B cell (primary cell): ENCODE results near the gene HLA-DPB1. TPM values are rescaled to one million over a fixed set of nuclear protein-coding genes. Genes with fewer than 3 reads are reported as not detected.

Experiments
- ATAC-seq: fragments of 200-7000 bp; cut with Tn5 transposase; one replicate; pipeline ENCODE4 v1.10.0; 2021; ENCODE audit warnings: low read depth, mild to moderate bottlenecking, moderate number of reproducible peaks, moderate library complexity
- CTCF ChIA-PET: fragments of 350-600 bp; sonication (Branson Sonifier 250); formaldehyde crosslinking; loops from one replicate; lab custom pipeline; 2021; ENCODE audit warnings: antibody characterized with exemption, inconsistent platforms; lab: Charles Lee
- POLR2A ChIA-PET: fragments of 350-600 bp; sonication (Branson Sonifier 250); formaldehyde crosslinking; loops from one replicate; lab custom pipeline; 2021; ENCODE audit warnings: antibody characterized with exemption; lab: Charles Lee
- DNase-seq: peaks from one replicate; pipeline ENCODE4 v3.0.0; 2013
- H2AFZ ChIP-seq: 2 replicates; pipeline ENCODE4 v1.6.1; 2012; ENCODE audit warnings: mild to moderate bottlenecking, low read depth, low read length; ENCODE audit not compliant: insufficient read depth, poor library complexity, severe bottlenecking
- H3K27ac ChIP-seq, 2 donors: 1 replicate in 1 of 2; 2 replicates in 1 of 2; pipeline ENCODE4 v1.5.1; 2012 to 2013; ENCODE audit warnings: low read length in 2 of 2, mild to moderate bottlenecking in 2 of 2, moderate library complexity in 1 of 2
- H3K27me3 ChIP-seq, 4 experiments: fragments of 200-600 bp in 1 of 4; sonication (generic) in 1 of 4; replicated peaks in 1 of 4; 1 replicate in 2 of 4; 2 replicates in 2 of 4; pipeline versions ENCODE4 v1.6.1 to v1.7.0; 2013 to 2016; ENCODE audit warnings: low read length in 3 of 4, mild to moderate bottlenecking in 2 of 4, mixed read lengths in 1 of 4, moderate library complexity in 1 of 4; ENCODE audit not compliant: insufficient read depth in 4 of 4, control insufficient read depth in 3 of 4; ENCODE audit errors: control extremely low read depth in 1 of 4
- H3K36me3 ChIP-seq, 2 experiments: replicated peaks in 1 of 2; 1 replicate in 1 of 2; 2 replicates in 1 of 2; pipeline versions ENCODE4 v1.6.1 to v1.7.1; 2013; ENCODE audit warnings: low read length in 1 of 2; ENCODE audit not compliant: insufficient read depth in 2 of 2, control insufficient read depth in 1 of 2; ENCODE audit errors: control extremely low read depth in 1 of 2, extremely low read depth in 1 of 2
- H3K4me1 ChIP-seq, 2 donors: fragments of 200-600 bp in 1 of 2; sonication (generic) in 1 of 2; 1 replicate in 1 of 2; 2 replicates in 1 of 2; pipeline versions ENCODE4 v1.5.1 to v1.6.1; 2013 to 2017; ENCODE audit warnings: low read length in 2 of 2; ENCODE audit not compliant: control insufficient read depth in 2 of 2, insufficient read depth in 2 of 2
- H3K4me2 ChIP-seq: replicated peaks from 2 replicates; pipeline ENCODE3; 2012; ENCODE audit warnings: mild to moderate bottlenecking, low read depth, low read length; ENCODE audit not compliant: poor library complexity, severe bottlenecking
- H3K4me3 ChIP-seq, 5 experiments: fragments of 200-600 bp in 1 of 5; sonication (generic) in 1 of 5; 1 replicate in 3 of 5; 2 replicates in 2 of 5; pipeline versions ENCODE4 v1.5.1 to v1.7.0; 2011 to 2016; ENCODE audit warnings: low read length in 4 of 5, mild to moderate bottlenecking in 4 of 5, low read depth in 2 of 5, control low read depth in 1 of 5, moderate library complexity in 1 of 5; ENCODE audit not compliant: insufficient read depth in 1 of 5; ENCODE audit errors: control extremely low read depth in 1 of 5, extremely low read depth in 1 of 5
- H3K79me2 ChIP-seq: fragments of 200-600 bp; sonication (generic); one replicate; pipeline ENCODE4 v1.6.0; 2016; ENCODE audit warnings: low read length; ENCODE audit not compliant: control insufficient read depth, insufficient read depth
- H3K9ac ChIP-seq: fragments of 200-600 bp; sonication (generic); 2 replicates; pipeline ENCODE4 v1.6.1; 2017; ENCODE audit warnings: mild to moderate bottlenecking, low read length, moderate library complexity
- H3K9me3 ChIP-seq, 3 donors: one replicate each; pipeline versions ENCODE4 v1.6.1 to v1.7.1; 2013; ENCODE audit warnings: low read length in 2 of 3; ENCODE audit not compliant: control insufficient read depth in 2 of 3, insufficient read depth in 1 of 3; ENCODE audit errors: control extremely low read depth in 1 of 3
- H4K20me1 ChIP-seq: 2 replicates; pipeline ENCODE4 v1.6.0; 2012; ENCODE audit warnings: mild to moderate bottlenecking, low read length; ENCODE audit not compliant: insufficient read depth, control insufficient read depth, poor library complexity, severe bottlenecking
- H3K27ac Mint-ChIP-seq: one replicate; pipeline ENCODE4 v1.8.0; 2021; ENCODE audit warnings: mixed read lengths
- H3K27me3 Mint-ChIP-seq: one replicate; pipeline ENCODE4 v1.8.0; 2021; ENCODE audit warnings: mixed read lengths
- H3K4me1 Mint-ChIP-seq: one replicate; pipeline ENCODE4 v1.8.0; 2021; ENCODE audit warnings: mixed read lengths
- H3K4me3 Mint-ChIP-seq: one replicate; pipeline ENCODE4 v1.8.0; 2021; ENCODE audit warnings: mixed read lengths
- H3K9me3 Mint-ChIP-seq: one replicate; pipeline ENCODE4 v1.8.0; 2022; ENCODE audit warnings: mixed read lengths; ENCODE audit not compliant: insufficient read depth
- CTCF ChIP-seq: fragments of 200-600 bp; IDR thresholded peaks from one replicate; pipeline ENCODE4 v1.8.0; 2022; ENCODE audit warnings: antibody characterized with exemption, mild to moderate bottlenecking
- EZH2 ChIP-seq: IDR thresholded peaks from 2 replicates; pipeline ENCODE4 v1.6.1; 2012; ENCODE audit warnings: borderline replicate concordance, low read depth, mild to moderate bottlenecking, moderate library complexity, low read length; ENCODE audit not compliant: insufficient read depth, poor library complexity, severe bottlenecking
- WGBS: methylation state at CpG from one replicate; pipeline ENCODE4 v1.1.5; 2013; ENCODE audit warnings: missing lambda C conversion rate; ENCODE audit not compliant: insufficient coverage; 5-methylcytosine and 5-hydroxymethylcytosine counted together
- intact Hi-C: fragments of 100-400 bp; cut with micrococcal nuclease; formaldehyde crosslinking; loops from one replicate; pipeline ENCODE4 v1.10.0; 2022
- polyA plus RNA-seq: library from polyadenylated mRNA; depleted of rRNA; stranded (reverse); fragments of >200 nt; gene quantifications from 2 replicates; pipeline ENCODE4 v1.2.3, GENCODE V29; 2012
- total RNA-seq, 2 donors: library from RNA; stranded (reverse); fragments of 120-200 nt in 1 of 2; gene quantifications; 1 replicate in 1 of 2; 2 replicates in 1 of 2; pipeline versions ENCODE4 v1.2.3 to v1.2.4, GENCODE V29; 2013 to 2022

The HLA-DPB1 gene
- total and polyA plus RNA-seq, 2 donors (not counting 1 experiment from before 2014, with no cell fraction given), result 1,104 to 1,578 TPM

GRCh38 chr6:33081098-33081824 lies 5.5 kb downstream of the HLA-DPB1 start:
- intact Hi-C loops, result no loop called here
- no peak overlapping the region for H2AFZ ChIP-seq
- peak overlapping the region in 3 of 5 experiments; percentile 30 to 48 (median 47) for H3K4me3 ChIP-seq
- CTCF ChIA-PET, result interaction anchor here (0.6 to 23.5 kb wide), 17 partner anchors 9 to 213 kb away, joined by 3 to 576 read pairs (median 4); partner anchors contain the start of genes HLA-DMA, HLA-DOA and HLA-DPA1
- H3K79me2 ChIP-seq, result peaks cover 86% of the 10 kb centered on the region
- peaks cover 0 to 87% of the 10 kb centered on the region in 2 experiments for H3K36me3 ChIP-seq
- Mint-ChIP-seq H3K27ac (peak overlapping the region; percentile 89), H3K4me3 (peak overlapping the region; percentile 78), H3K4me1 (peaks cover 75% of the 10 kb centered on the region), H3K27me3 (no peaks in the 10 kb centered on the region), H3K9me3 (no peaks in the 10 kb centered on the region)
- peak overlapping the region; percentile 35 for H3K9ac ChIP-seq
- H4K20me1 ChIP-seq, result peaks cover 17% of the 10 kb centered on the region
- H3K27ac ChIP-seq, result peak overlapping the region; percentile 22 to 82
- TF ChIP-seq EZH2, result no peak
- TF ChIP-seq CTCF, result no peak
- peak overlapping the region; percentile 95 for H3K4me2 ChIP-seq
- peak; percentile 37 for DNase-seq
- ATAC-seq, result no peak
- 94% methylated on average over 16 of the region's 16 CpGs for WGBS
- peaks cover 62 to 63% of the 10 kb centered on the region in 2 donors for H3K4me1 ChIP-seq
- POLR2A ChIA-PET, result interaction anchor here (0.6 to 4.2 kb wide), 13 partner anchors 8 to 416 kb away, joined by 3 to 36 read pairs (median 5); partner anchors contain the start of genes HLA-DMB and HLA-DOA
- no peaks in the 10 kb centered on the region for H3K27me3 ChIP-seq
- no peaks in the 10 kb centered on the region for H3K9me3 ChIP-seq

DNA sequence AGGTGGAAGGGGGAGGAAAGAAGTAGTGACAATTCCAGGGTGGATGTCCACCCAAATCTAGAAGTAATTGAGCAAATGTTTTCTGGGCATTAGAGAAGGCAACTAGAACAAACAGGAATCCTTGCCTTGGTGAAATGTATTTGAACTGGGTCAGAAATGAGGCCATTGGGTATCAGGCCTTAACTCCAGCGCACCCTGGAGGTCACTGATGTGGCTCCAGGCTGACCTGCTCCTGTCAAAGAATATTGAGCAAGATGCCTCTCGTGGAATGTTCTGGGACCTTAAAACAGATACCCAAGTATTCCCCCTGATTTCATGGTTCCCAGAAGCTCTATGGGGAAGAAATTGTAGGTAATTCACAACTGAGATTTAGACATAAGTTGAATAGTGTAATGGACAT lies 6.9 kb downstream of the HLA-DPB1 start:
- Histone ChIP-seq H3K4me1 (peaks cover 59 to 60% of the 10 kb centered on the region in 2 donors), H3K9ac (peak overlapping the region; percentile 35), H3K4me2 (peak overlapping the region; percentile 95), H2AFZ (no peak overlapping the region), H3K9me3 (no peaks in the 10 kb centered on the region), H3K27me3 (no peaks in the 10 kb centered on the region), H3K36me3 (peaks cover 0 to 99% of the 10 kb centered on the region in 2 experiments), H3K79me2 (peaks cover 73% of the 10 kb centered on the region), H3K27ac (peak overlapping the region; percentile 27 to 82), H3K4me3 (peak overlapping the region in 1 of 5 experiments; percentile 7), H4K20me1 (peaks cover 16% of the 10 kb centered on the region)
- peak overlapping the region; percentile 78 for H3K4me3 Mint-ChIP-seq
- ChIA-PET POLR2A (interaction anchor here (0.8 to 4.2 kb wide), 6 partner anchors 8 to 74 kb away, joined by 3 to 36 read pairs (median 4); partner anchors contain the start of genes HLA-DOA and HLA-DPA1), CTCF (interaction anchor here (0.5 to 23.5 kb wide), 15 partner anchors 11 to 166 kb away, joined by 3 to 576 read pairs (median 6); partner anchors contain the start of genes HLA-DOA and HLA-DPA1)
- peaks cover 72% of the 10 kb centered on the region for H3K4me1 Mint-ChIP-seq
- ATAC-seq (peak; percentile 63), DNase-seq (peak; percentile 65)
- no peaks in the 10 kb centered on the region for H3K27me3 Mint-ChIP-seq
- intact Hi-C loops, result loop anchor here (1.0 to 2.0 kb wide), 3 partner anchors 66 to 166 kb away; no protein-coding TSS in a partner anchor
- peak overlapping the region; percentile 89 for H3K27ac Mint-ChIP-seq
- H3K9me3 Mint-ChIP-seq, result no peaks in the 10 kb centered on the region
- WGBS, result 86% methylated on average over 1 of the region's 2 CpGs
- no peak for TF ChIP-seq EZH2
- peak; percentile 68 for TF ChIP-seq CTCF
